Panc1 (cell line): ENCODE measurements around the gene FAM120B. TPM values are rescaled to one million over a fixed set of nuclear protein-coding genes. Genes with fewer than 3 reads are reported as not detected.

Source experiments
- ATAC-seq: fragments of 200-7000 bp; cut with Tn5 transposase; 2 replicates; pipeline ENCODE4 v1.9.1; 2020; ENCODE audit warnings: mild to moderate bottlenecking, moderate library complexity
- BruUV-seq: library from RNA; stranded (reverse); fragments of 400-500 nt; replicated peaks from 2 replicates; lab custom pipeline; 2021; lab: Mats Ljungman, UMichigan
- CTCF ChIA-PET: fragments of 300-600 bp; sonication (Branson Sonifier 250); formaldehyde crosslinking; loops from one replicate; lab custom pipeline; 2022; ENCODE audit warnings: antibody characterized with exemption; lab: Charles Lee
- POLR2A ChIA-PET: fragments of 300-600 bp; sonication (Branson Sonifier 250); formaldehyde crosslinking; loops from one replicate; lab custom pipeline; 2022; ENCODE audit warnings: antibody characterized with exemption; lab: Charles Lee
- DNase-seq: peaks from one replicate; pipeline ENCODE4 v3.0.0-alpha.2; 2010; ENCODE audit warnings: low read depth, low spot score
- H3K27ac ChIP-seq: 2 replicates; pipeline ENCODE4 v1.5.1; 2011; ENCODE audit warnings: mild to moderate bottlenecking, low read length, inconsistent platforms
- H3K27me3 ChIP-seq: fragments of 200-500 bp; sonication (Bioruptor generic); 2 replicates; pipeline ENCODE4 v1.6.0; 2014; ENCODE audit warnings: low read length, inconsistent platforms; ENCODE audit not compliant: control insufficient read depth, insufficient read depth
- H3K36me3 ChIP-seq: fragments of 200-500 bp; sonication (Bioruptor generic); 2 replicates; pipeline ENCODE4 v1.5.1; 2014; ENCODE audit warnings: inconsistent platforms, mild to moderate bottlenecking, low read length, moderate library complexity; ENCODE audit not compliant: control insufficient read depth, insufficient read depth
- H3K4me1 ChIP-seq: 2 replicates; pipeline ENCODE4 v1.5.1; 2011; ENCODE audit warnings: inconsistent platforms, mild to moderate bottlenecking, low read length, moderate library complexity; ENCODE audit not compliant: control insufficient read depth, insufficient read depth
- H3K4me3 ChIP-seq, 2 experiments: 2 replicates each; pipeline ENCODE4 v1.5.1; 2011 to 2012; ENCODE audit warnings: low read depth in 2 of 2, low read length in 2 of 2, mild to moderate bottlenecking in 2 of 2, inconsistent platforms in 1 of 2, moderate library complexity in 1 of 2
- H3K9me3 ChIP-seq: fragments of 200-500 bp; sonication (Bioruptor generic); 2 replicates; pipeline ENCODE4 v1.5.1; 2014; ENCODE audit warnings: low read depth, mild to moderate bottlenecking, inconsistent platforms, low read length, moderate library complexity; ENCODE audit not compliant: control insufficient read depth, insufficient read depth
- POLR2AphosphoS5 ChIP-seq: IDR thresholded peaks from 2 replicates; pipeline ENCODE4 v1.6.1; 2012; ENCODE audit warnings: mild to moderate bottlenecking, low read depth, low read length, moderate library complexity
- SIN3A ChIP-seq: IDR thresholded peaks from 2 replicates; pipeline ENCODE4 v1.6.1; 2012; ENCODE audit warnings: low read depth, mild to moderate bottlenecking, low read length, moderate library complexity, borderline replicate concordance; ENCODE audit not compliant: insufficient read depth
- TCF7L2 ChIP-seq: IDR thresholded peaks from 2 replicates; pipeline ENCODE4 v1.6.1; 2011; ENCODE audit warnings: mild to moderate bottlenecking, low read depth, low read length, inconsistent platforms
- in situ Hi-C: cut with HindIII; loops from 2 replicates; pipeline ENCODE4 v1.10.0; 2016; ENCODE audit warnings: low sequenced_read_pairs, low pct_unique_long_range_greater_than_20kb
- intact Hi-C: fragments of 100-400 bp; cut with micrococcal nuclease; formaldehyde crosslinking; loops from one replicate; pipeline ENCODE4 v1.10.0; 2022; ENCODE audit not compliant: unreplicated experiment
- total RNA-seq: library from RNA; stranded (reverse); gene quantifications from one replicate; pipeline ENCODE4 v1.2.1, GENCODE V29; 2021; ENCODE audit not compliant: unreplicated experiment
- TF ChIP-seq, protein P1 (sequence below), 2 experiments: IDR thresholded peaks; 2 replicates each; pipeline ENCODE4 v1.6.1; 2011 to 2012; ENCODE audit warnings: low read depth in 2 of 2, control low read depth in 1 of 2, low read length in 1 of 2, mild to moderate bottlenecking in 1 of 2, moderate library complexity in 1 of 2; ENCODE audit not compliant: insufficient read depth in 1 of 2
- TF ChIP-seq, protein P2 (sequence below): fragments of 450-650 bp; IDR thresholded peaks from 2 replicates; pipeline ENCODE4 v1.5.1; 2017; ENCODE audit warnings: mild to moderate bottlenecking

Gene FAM120B
- total RNA-seq, 1 experiment from 2014 or later, result 38.0 TPM

DNA sequence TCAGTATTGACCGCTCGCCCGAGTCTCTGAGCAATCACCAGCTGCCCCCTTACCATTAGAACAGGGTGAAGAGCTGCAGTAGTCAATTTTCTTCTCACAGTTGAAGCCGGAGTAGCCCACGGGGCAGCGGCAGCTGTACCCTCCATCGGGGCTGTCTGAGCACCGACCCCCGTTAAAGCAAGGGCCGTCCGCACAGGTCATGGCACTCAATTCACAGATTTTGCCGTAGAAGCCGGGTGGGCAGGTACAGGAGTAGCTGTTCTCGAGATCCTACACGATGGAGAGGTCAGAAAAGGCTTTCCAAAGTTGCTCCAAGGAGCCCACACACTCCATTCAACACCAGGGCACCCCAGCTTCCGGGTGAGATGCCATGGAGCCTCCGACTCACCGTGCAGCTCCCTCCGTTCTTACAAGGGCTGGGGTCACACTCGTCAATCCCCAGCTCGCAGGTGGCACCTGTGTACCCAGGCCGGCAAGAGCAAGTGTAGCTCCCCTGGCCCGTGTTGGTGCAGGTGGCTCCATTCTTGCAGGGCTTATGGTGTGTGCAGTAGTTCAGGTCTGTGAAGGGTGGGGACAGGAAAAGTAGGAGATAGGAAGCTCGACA lies 21.6 kb upstream of the FAM120B start:
- no peak overlapping the region for H3K4me3 ChIP-seq
- ATAC-seq (no peak), DNase-seq (no peak)
- TF ChIP-seq SIN3A, result no peak
- peaks cover 7% of the 10 kb centered on the region for H3K4me1 ChIP-seq
- no peaks in the 10 kb centered on the region for H3K36me3 ChIP-seq
- peaks cover 8% of the 10 kb centered on the region; the same call in 1 of the 2 replicates for H3K27me3 ChIP-seq
- CTCF ChIA-PET, result no interaction called here
- POLR2A ChIA-PET, result no interaction called here
- BruUV-seq, result no TSS peak
- H3K27ac ChIP-seq, result no peak overlapping the region
- intact Hi-C loops (no loop called here), in situ Hi-C loops (no loop called here)
- H3K9me3 ChIP-seq, result no peaks in the 10 kb centered on the region

DNA sequence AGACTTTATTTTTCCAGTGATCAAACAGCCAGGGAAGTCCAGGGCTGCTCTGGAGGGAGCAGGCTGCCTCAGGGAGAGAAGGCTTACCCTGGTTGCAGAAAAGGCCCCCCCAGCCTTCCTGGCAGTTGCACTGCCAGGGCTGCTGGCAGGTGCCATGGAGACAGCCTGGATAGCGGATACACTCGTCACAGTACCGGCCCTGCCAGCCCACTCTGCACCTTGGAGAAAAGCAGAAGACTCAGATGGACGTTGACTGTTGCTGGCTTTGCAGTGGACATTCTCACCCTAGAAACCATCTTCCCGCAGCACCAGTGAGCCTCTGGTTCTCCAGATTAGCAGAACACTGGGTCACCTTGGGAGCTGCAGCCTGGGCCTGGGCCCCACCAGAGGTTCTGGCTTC lies 21.1 kb upstream of the FAM120B start:
- BruUV-seq, result no TSS peak
- H3K36me3 ChIP-seq, result no peaks in the 10 kb centered on the region
- TF ChIP-seq, protein P1, sequence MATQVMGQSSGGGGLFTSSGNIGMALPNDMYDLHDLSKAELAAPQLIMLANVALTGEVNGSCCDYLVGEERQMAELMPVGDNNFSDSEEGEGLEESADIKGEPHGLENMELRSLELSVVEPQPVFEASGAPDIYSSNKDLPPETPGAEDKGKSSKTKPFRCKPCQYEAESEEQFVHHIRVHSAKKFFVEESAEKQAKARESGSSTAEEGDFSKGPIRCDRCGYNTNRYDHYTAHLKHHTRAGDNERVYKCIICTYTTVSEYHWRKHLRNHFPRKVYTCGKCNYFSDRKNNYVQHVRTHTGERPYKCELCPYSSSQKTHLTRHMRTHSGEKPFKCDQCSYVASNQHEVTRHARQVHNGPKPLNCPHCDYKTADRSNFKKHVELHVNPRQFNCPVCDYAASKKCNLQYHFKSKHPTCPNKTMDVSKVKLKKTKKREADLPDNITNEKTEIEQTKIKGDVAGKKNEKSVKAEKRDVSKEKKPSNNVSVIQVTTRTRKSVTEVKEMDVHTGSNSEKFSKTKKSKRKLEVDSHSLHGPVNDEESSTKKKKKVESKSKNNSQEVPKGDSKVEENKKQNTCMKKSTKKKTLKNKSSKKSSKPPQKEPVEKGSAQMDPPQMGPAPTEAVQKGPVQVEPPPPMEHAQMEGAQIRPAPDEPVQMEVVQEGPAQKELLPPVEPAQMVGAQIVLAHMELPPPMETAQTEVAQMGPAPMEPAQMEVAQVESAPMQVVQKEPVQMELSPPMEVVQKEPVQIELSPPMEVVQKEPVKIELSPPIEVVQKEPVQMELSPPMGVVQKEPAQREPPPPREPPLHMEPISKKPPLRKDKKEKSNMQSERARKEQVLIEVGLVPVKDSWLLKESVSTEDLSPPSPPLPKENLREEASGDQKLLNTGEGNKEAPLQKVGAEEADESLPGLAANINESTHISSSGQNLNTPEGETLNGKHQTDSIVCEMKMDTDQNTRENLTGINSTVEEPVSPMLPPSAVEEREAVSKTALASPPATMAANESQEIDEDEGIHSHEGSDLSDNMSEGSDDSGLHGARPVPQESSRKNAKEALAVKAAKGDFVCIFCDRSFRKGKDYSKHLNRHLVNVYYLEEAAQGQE (IDR thresholded peaks at IDR 0.05; ENCODE audit: insufficient read depth in 1 of 2, low read depth in 2 of 2, low read length in 1 of 2), result no peak
- TF ChIP-seq POLR2AphosphoS5 (no peak), TCF7L2 (no peak), SIN3A (no peak)
- TF ChIP-seq, protein P2, sequence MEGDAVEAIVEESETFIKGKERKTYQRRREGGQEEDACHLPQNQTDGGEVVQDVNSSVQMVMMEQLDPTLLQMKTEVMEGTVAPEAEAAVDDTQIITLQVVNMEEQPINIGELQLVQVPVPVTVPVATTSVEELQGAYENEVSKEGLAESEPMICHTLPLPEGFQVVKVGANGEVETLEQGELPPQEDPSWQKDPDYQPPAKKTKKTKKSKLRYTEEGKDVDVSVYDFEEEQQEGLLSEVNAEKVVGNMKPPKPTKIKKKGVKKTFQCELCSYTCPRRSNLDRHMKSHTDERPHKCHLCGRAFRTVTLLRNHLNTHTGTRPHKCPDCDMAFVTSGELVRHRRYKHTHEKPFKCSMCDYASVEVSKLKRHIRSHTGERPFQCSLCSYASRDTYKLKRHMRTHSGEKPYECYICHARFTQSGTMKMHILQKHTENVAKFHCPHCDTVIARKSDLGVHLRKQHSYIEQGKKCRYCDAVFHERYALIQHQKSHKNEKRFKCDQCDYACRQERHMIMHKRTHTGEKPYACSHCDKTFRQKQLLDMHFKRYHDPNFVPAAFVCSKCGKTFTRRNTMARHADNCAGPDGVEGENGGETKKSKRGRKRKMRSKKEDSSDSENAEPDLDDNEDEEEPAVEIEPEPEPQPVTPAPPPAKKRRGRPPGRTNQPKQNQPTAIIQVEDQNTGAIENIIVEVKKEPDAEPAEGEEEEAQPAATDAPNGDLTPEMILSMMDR, result no peak
- no peak for ATAC-seq
- H3K27ac ChIP-seq, result no peak overlapping the region
- ChIA-PET POLR2A (no interaction called here), CTCF (no interaction called here)
- in situ Hi-C loops, result no loop called here
- no peaks in the 10 kb centered on the region for H3K9me3 ChIP-seq
- H3K4me3 ChIP-seq, result no peak overlapping the region
- peaks cover 8% of the 10 kb centered on the region; the same call in 1 of the 2 replicates for H3K27me3 ChIP-seq
- intact Hi-C loops, result no loop called here
- H3K4me1 ChIP-seq, result peaks cover 6% of the 10 kb centered on the region
- no peak for DNase-seq

DNA sequence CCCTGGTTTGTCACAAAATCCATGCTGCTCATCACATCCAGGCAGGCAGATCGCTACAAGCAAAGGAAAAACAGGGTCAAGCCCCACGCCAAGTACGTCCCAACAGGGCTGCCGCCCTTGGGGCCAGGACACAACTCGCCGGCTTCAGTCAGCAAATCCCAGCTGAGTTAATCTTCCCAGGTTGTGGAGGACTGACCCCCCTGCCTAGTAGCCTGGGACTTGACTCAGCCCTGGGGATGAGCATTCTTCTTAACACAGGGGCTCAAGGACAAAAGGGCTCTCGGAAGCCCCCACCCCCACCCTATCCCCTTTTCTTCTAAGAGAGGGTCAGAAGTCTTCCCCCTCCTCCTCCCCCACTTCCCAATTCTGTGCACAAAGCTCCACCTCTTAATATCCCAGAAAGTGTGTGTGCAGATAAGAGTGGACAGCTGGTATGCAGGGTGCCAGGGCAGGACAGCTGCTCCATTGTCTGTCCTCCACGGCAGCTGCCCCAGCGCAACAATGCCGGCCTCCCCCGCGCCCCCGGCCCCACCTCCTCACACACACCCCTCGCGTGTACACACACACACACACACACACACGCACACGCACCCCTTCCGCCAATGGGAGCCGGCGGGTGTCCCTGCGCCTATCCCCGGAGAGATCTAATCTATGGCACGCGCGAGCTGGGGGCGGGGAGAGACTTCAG lies 20.2 kb upstream of the FAM120B start:
- H3K27ac ChIP-seq, result no peak overlapping the region
- in situ Hi-C loops, result no loop called here
- ATAC-seq (no peak), DNase-seq (no peak)
- no peak overlapping the region for H3K4me3 ChIP-seq
- intact Hi-C loops, result no loop called here
- POLR2A ChIA-PET, result no interaction called here
- peaks cover 8% of the 10 kb centered on the region; the same call in 1 of the 2 replicates for H3K27me3 ChIP-seq
- BruUV-seq, result no TSS peak
- no peaks in the 10 kb centered on the region for H3K9me3 ChIP-seq
- CTCF ChIA-PET, result no interaction called here
- H3K4me1 ChIP-seq, result no peaks in the 10 kb centered on the region
- no peaks in the 10 kb centered on the region for H3K36me3 ChIP-seq
- no peak for TF ChIP-seq SIN3A
- TF ChIP-seq POLR2AphosphoS5, result no peak
- TF ChIP-seq, protein P2, result no peak
- TF ChIP-seq TCF7L2, result no peak
- TF ChIP-seq, protein P1 (IDR thresholded peaks at IDR 0.05; ENCODE audit: insufficient read depth in 1 of 2, low read depth in 2 of 2, low read length in 1 of 2), result no peak
